Spleen (tissue), 7 donors: ENCODE results near the gene ARFIP1.

Source experiments
- CTCF ChIP-seq, 11 experiments: fragments of 200-600 bp in 7 of 11; fragments of 450-650 bp in 4 of 11; sonication (generic) in 4 of 11; IDR thresholded peaks in 8 of 11; conservative IDR thresholded peaks in 3 of 11; 1 replicate in 7 of 11; 2 replicates in 4 of 11; pipeline versions ENCODE4 v1.4.0 to v1.8.0; 2016 to 2021; ENCODE audit warnings: antibody characterized with exemption in 11 of 11, inconsistent platforms in 4 of 11, mild to moderate bottlenecking in 1 of 11
- POLR2AphosphoS5 ChIP-seq, 3 donors: sonication (generic); formaldehyde crosslinking; IDR thresholded peaks; one replicate each; pipeline ENCODE4 v1.5.1; 2017; ENCODE audit warnings: antibody characterized with exemption in 3 of 3
- donor health status: DM: no; HTN: no; CAD: no; lungs with moderate emphysema.
- donor health status: DM: no; HTN: no; CAD: no.
- donor health status: DM: no; HTN: no; CAD: no.

- TF ChIP-seq CTCF (IDR thresholded peaks at IDR 0.05 in 8 of 11, conservative IDR thresholded peaks at IDR 0.05 in 3 of 11), result no peak
- no peak for TF ChIP-seq POLR2AphosphoS5 (IDR thresholded peaks at IDR 0.05)
Measured at GRCh38 chr4:152887981-152888380, 108.2 kb downstream of the ARFIP1 start.
